Activated naive CD4-positive, alpha-beta T cell treated with anti-CD3 and anti-CD28 coated beads, Interleukin-2, amount 50 U/mL, for 72 hours (primary cell): ENCODE measurements around the gene KLK12. TPM values are rescaled to one million over a fixed set of nuclear protein-coding genes. Genes with fewer than 3 reads are reported as not detected.

Source experiments
- ATAC-seq, 2 donors: fragments of 150-1000 bp; cut with Tn5 transposase; 2 replicates each; pipeline ENCODE4 v1.10.0; 2021; ENCODE audit warnings: mild to moderate bottlenecking in 2 of 2, moderate library complexity in 2 of 2
- DNase-seq, 2 donors: peaks; one replicate each; pipeline ENCODE4 v3.0.0; 2021 to 2022; ENCODE audit warnings: low spot score in 2 of 2
- H3K27ac Mint-ChIP-seq, 2 donors: one replicate each; pipeline ENCODE4 v1.8.0; 2022; ENCODE audit warnings: mild to moderate bottlenecking in 2 of 2, mixed read lengths in 2 of 2
- H3K36me3 Mint-ChIP-seq, 2 donors: one replicate each; pipeline ENCODE4 v1.8.0; 2022; ENCODE audit warnings: mixed read lengths in 2 of 2
- H3K9me3 Mint-ChIP-seq, 2 donors: one replicate each; pipeline ENCODE4 v1.8.0; 2022; ENCODE audit warnings: mixed read lengths in 2 of 2
- total RNA-seq, 2 donors: library from RNA; stranded (reverse); gene quantifications; one replicate each; pipeline ENCODE4 v1.2.3, GENCODE V29; 2022

The KLK12 gene
- total RNA-seq, 2 donors from 2014 or later: not detected

- H3K36me3 Mint-ChIP-seq: no peaks in the 10 kb centered on the region
- no peak for DNase-seq
- no peak overlapping the region for H3K27ac Mint-ChIP-seq
- no peak for ATAC-seq
- no peaks in the 10 kb centered on the region for H3K9me3 Mint-ChIP-seq
These were observed 54.6 kb downstream of the KLK12 start for GRCh38 chr19:50980208-50980607.

GRCh38 chr19:50979758-50980157 lies 55.0 kb downstream of the KLK12 start:
- Mint-ChIP-seq H3K27ac (no peak overlapping the region), H3K36me3 (no peaks in the 10 kb centered on the region), H3K9me3 (no peaks in the 10 kb centered on the region)
- ATAC-seq (no peak), DNase-seq (no peak)

Other genes with a start within 250 kb of the KLK12 start
- gene ACP4, start 244.6 kb downstream of the KLK12 start, total RNA-seq: not detected
- gene KLK1, start 211.2 kb downstream of the KLK12 start, total RNA-seq: 1 to 10 TPM; 1.2 to 5.0 TPM
- gene KLK15, start 201.4 kb downstream of the KLK12 start, total RNA-seq: not detected
- not detected for gene KLK3, start 180.1 kb downstream of the KLK12 start, total RNA-seq
- 1 to 10 TPM in 1 of 2 donors, not detected in 1; 1.5 TPM for gene KLK2, start 161.6 kb downstream of the KLK12 start, total RNA-seq
- gene KLK4, start 123.6 kb downstream of the KLK12 start, total RNA-seq: not detected
- gene KLK5, start 82.0 kb downstream of the KLK12 start, total RNA-seq: not detected
- not detected for gene KLK6, start 65.4 kb downstream of the KLK12 start, total RNA-seq
- gene KLK7, start 51.1 kb downstream of the KLK12 start, total RNA-seq: not detected
- not detected for gene KLK8, start 33.4 kb downstream of the KLK12 start, total RNA-seq
- not detected for gene KLK10, start 15.3 kb downstream of the KLK12 start, total RNA-seq
- gene KLK11, start 8.4 kb downstream of the KLK12 start, total RNA-seq: not detected
- gene KLK13, start 30.1 kb upstream of the KLK12 start, total RNA-seq: not detected
- under 1 TPM; 0.68 to 0.80 TPM for gene KLK14, start 47.9 kb upstream of the KLK12 start, total RNA-seq
- 10 to 100 TPM in 1 of 2 donors, 1 to 10 TPM in 1; 9.8 to 11.2 TPM for gene CTU1, start 73.4 kb upstream of the KLK12 start, total RNA-seq
- gene SIGLEC9, start 89.9 kb upstream of the KLK12 start, total RNA-seq: 1 to 10 TPM in 1 of 2 donors, under 1 TPM in 1; 0.87 to 1.1 TPM
- under 1 TPM in 1 of 2 donors, not detected in 1; 0.34 TPM for gene SIGLEC7, start 107.3 kb upstream of the KLK12 start, total RNA-seq
- 1 to 10 TPM in 1 of 2 donors, under 1 TPM in 1; 0.91 to 2.9 TPM for gene CD33, start 190.1 kb upstream of the KLK12 start, total RNA-seq
- gene SIGLECL1, start 216.1 kb upstream of the KLK12 start, total RNA-seq: not detected